HepG2 (cell line): ENCODE measurements around the gene AUNIP. TPM values are rescaled to one million over a fixed set of nuclear protein-coding genes. Genes with fewer than 3 reads are reported as not detected.

ENCODE experiments used
- ESRRA ChIP-seq: sonication (generic); formaldehyde crosslinking; IDR thresholded peaks from 2 replicates; pipeline ENCODE4 v1.5.1; 2020; ENCODE audit warnings: mild to moderate bottlenecking, low read depth, missing genetic modification reagents
- KIAA2018 ChIP-seq: sonication (generic); formaldehyde crosslinking; IDR thresholded peaks from 2 replicates; pipeline ENCODE4 v1.5.0; 2020; ENCODE audit warnings: mild to moderate bottlenecking, missing genetic modification reagents, borderline replicate concordance
- MAFK ChIP-seq, 2 experiments: IDR thresholded peaks in 1 of 2; conservative IDR thresholded peaks in 1 of 2; 2 replicates each; pipeline ENCODE4 v1.6.1; 2011; ENCODE audit warnings: improper control_type of control experiment in 2 of 2, low read length in 2 of 2
- NBN ChIP-seq: fragments of 450-650 bp; conservative IDR thresholded peaks from 2 replicates; pipeline ENCODE4 v1.6.1; 2017
- PHF20 ChIP-seq: sonication (generic); formaldehyde crosslinking; IDR thresholded peaks from 2 replicates; pipeline ENCODE4 v1.5.0; 2020; ENCODE audit warnings: mild to moderate bottlenecking, missing genetic modification reagents
- RFXAP ChIP-seq: sonication (generic); formaldehyde crosslinking; IDR thresholded peaks from 2 replicates; pipeline ENCODE4 v1.4.0; 2020; ENCODE audit warnings: missing genetic modification reagents, borderline replicate concordance
- SALL1 ChIP-seq: sonication (generic); formaldehyde crosslinking; IDR thresholded peaks from 2 replicates; pipeline ENCODE4 v1.8.0; 2022; ENCODE audit warnings: mild to moderate bottlenecking, missing genetic modification reagents
- STAT5B ChIP-seq: sonication (generic); formaldehyde crosslinking; IDR thresholded peaks from 2 replicates; pipeline ENCODE4 v1.4.0; 2020; ENCODE audit warnings: missing genetic modification reagents
- STAT6 ChIP-seq: sonication (generic); formaldehyde crosslinking; IDR thresholded peaks from 2 replicates; pipeline ENCODE4 v1.4.0; 2020; ENCODE audit warnings: missing genetic modification reagents, mild to moderate bottlenecking, borderline replicate concordance
- TFDP2 ChIP-seq: sonication (generic); formaldehyde crosslinking; IDR thresholded peaks from 2 replicates; pipeline ENCODE4 v1.4.0; 2020; ENCODE audit warnings: missing genetic modification reagents
- ZNF101 ChIP-seq: sonication (generic); formaldehyde crosslinking; IDR thresholded peaks from 2 replicates; pipeline ENCODE4 v1.4.0; 2020; ENCODE audit warnings: mild to moderate bottlenecking, low read depth, missing genetic modification reagents, borderline replicate concordance
- ZNF691 ChIP-seq: sonication (generic); formaldehyde crosslinking; IDR thresholded peaks from 2 replicates; pipeline ENCODE4 v1.4.0; 2020; ENCODE audit warnings: missing genetic modification reagents, low read depth, mild to moderate bottlenecking, borderline replicate concordance
- ZNF784 ChIP-seq: sonication (generic); formaldehyde crosslinking; IDR thresholded peaks from 2 replicates; pipeline ENCODE4 v1.5.1; 2020; ENCODE audit warnings: missing genetic modification reagents, mild to moderate bottlenecking, borderline replicate concordance
- polyA plus RNA-seq, 8 experiments: library from polyadenylated mRNA; depleted of rRNA in 3 of 8; stranded (reverse) in 7 of 8; unstranded in 1 of 8; fragments of >200 nt; fragmentation: Illumina TruSeq in 4 of 8; extraction: Trizol in 4 of 8; gene quantifications; 2 replicates each; pipeline versions ENCODE4 v1.2.1 to v1.2.3, GENCODE V29; 2011 to 2016; ENCODE audit warnings: low read depth in 4 of 8, missing spikeins in 1 of 8, mixed read lengths in 1 of 8; ENCODE audit not compliant: insufficient read depth in 1 of 8
- total RNA-seq, 5 experiments: library from RNA; depleted of rRNA; stranded (reverse); fragments of >200 nt; fragmentation: Illumina TruSeq; extraction: Trizol; gene quantifications; 2 replicates each; pipeline ENCODE4 v1.2.3, GENCODE V29; 2016; ENCODE audit warnings: low read depth in 1 of 5

Gene AUNIP
- total and polyA plus RNA-seq, 2 of the 13 experiments (the other 11 are each of a cell fraction or from before 2014, with no cell fraction given): 3.8 to 12.3 TPM

GRCh38 chr1:25858906-25859789 lies at the start of gene AUNIP (continued):
- peak; percentile 54; the same call in 1 of the 2 replicates for TF ChIP-seq ZNF784 (CRISPR knock-in tag)
- TF ChIP-seq ESRRA (CRISPR knock-in tag): 0 out of 2 replicates have a peak, but pooled peaks have one; percentile 27
- TF ChIP-seq RFXAP (CRISPR knock-in tag): peak; percentile 56; the same call in 1 of the 2 replicates
- no peak for TF ChIP-seq MAFK (conservative IDR thresholded peaks at IDR 0.05 in 1 of 2, IDR thresholded peaks at IDR 0.05 in 1 of 2; ENCODE audit: low read length in 2 of 2)
- no peak for TF ChIP-seq ZNF691
- TF ChIP-seq KIAA2018 (CRISPR knock-in tag): no peak
- 0 out of 2 replicates have a peak, but pooled peaks have one; percentile 45 for TF ChIP-seq ZNF101 (CRISPR knock-in tag)
- no peak for TF ChIP-seq STAT6 (CRISPR knock-in tag)
- TF ChIP-seq SALL1 (CRISPR knock-in tag): peak; percentile 85
- TF ChIP-seq PHF20 (CRISPR knock-in tag): peak; percentile 56
- TF ChIP-seq NBN: no peak
- no peak for TF ChIP-seq STAT5B (CRISPR knock-in tag)
- TF ChIP-seq TFDP2 (CRISPR knock-in tag): peak; percentile 98
